ENCODE data around the gene NDUFB11.
A peak's percentile ranks its signal among the peaks of the same experiment; 100 is the strongest.

The NDUFB11 gene

DNA sequence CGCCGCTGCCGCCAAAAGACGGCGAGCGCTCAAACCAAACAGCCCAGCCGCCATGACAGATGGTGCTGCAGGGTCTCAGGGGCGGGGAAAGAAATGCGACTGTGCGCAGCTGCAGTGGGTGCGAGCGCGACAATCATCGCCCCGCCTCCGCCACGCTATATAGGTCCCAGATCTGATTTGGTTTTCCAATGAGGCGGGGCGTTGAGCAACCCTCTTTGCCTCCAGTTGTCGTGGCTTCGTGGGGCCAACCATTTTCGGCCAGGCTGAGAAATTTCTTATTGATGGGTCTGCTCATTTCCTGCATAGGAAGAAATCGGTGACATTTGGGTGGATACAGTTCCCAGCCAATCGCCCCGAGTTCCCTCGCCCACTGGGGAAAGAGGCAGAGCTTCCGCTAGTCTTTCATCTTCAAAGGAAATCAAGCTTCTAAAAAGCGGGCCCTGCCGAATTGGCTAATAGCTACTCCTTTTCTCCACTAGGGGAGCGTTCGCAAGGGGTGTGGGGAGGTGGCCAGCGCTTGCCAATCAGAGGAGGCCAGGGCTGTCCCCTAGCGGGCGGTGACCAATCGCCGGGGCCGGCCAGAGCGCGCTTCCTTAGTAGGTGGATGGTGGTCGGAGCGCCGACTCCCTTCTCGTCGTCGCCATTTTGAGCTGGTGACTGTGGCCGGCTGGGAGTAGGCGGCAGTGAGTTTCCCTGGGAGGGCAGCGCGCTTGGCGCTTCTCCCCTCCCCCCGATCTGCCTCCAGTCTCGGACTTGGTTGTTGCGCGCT, at the start of gene NDUFB11, which contains the start of gene RBM10:
Gene NDUFB11, minus strand, starts transcription at position 77 of the 769 bp plus-strand sequence. Its CDS starts 23 bp downstream, at position 54.
Gene RBM10, plus strand, starts transcription at position 596 of the 769 bp plus-strand sequence. CDS start 2,261 bp downstream, outside the sequence.
- DNase-seq (ENCODE audit: low read depth in 2 of 2), result peak; percentile 70 to 83

DNA sequence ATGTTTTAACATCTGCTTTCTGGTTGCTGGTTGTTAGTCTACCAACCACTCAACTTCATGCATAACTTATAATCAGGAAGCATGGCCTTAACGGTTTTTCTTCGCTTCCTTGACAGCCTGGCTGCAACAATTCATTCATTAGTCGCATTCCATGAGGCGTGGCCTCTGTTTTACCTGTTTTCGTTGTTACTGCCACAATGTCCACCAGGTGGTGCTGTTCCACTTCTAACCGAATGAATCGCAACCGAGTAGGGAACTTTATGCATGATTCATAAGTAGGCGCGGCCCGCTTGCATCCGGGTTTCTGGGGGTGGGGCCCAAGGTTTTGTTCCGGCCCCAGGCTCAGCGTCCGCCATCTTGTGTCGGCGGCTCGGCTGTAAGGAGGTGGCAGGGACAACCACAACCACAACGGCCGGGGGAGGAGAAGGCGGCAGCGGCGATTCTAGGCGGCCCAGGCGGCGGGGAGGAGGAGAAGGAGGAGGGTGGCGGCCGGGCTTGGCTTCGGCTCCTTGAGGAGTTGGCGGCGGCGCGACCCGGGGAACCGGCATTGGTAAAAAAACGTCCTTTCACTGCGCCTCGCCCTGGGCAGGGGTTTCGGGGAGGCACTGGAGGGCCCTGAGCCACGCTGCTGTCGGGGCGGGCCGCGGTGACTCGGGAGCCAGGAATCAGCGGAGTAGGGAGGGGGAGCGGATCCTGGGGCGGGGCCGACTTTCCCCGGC, 49.1 kb upstream of the NDUFB11 start, which contains the start of gene UBA1:
Gene UBA1, plus strand, starts transcription at position 355 of the 719 bp plus-strand sequence. CDS start 4,974 bp downstream, outside the sequence.
- DNase-seq (ENCODE audit: low read depth in 2 of 2), result peak; percentile 84 to 96

DNA sequence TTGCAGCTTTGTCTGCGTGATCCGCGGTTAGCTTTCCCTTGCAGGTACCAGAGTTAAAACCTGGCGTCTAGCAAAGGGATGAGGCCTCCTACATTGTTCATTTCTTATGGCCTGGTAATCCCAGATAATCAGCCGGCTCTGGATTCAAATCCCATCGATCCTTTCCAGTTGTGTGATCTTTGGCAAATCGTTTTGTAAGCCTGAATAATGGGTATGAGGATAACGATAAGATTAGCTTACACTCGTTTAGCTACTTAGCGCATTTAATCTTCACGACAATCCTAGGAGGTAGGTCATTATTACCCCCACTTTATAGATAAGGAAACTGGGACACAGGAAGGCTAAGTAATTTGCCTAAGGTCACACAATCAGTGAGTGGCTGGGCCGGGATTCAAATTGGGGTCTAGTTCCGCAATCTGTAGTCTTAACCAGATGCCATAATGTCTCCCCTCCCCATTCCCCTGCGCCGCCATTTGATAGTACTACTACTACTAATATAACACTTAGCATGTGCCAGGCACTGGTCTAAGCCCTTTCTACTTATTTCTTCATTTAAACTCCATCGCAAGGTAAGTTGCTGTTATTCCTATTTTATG, 47.4 kb upstream of the NDUFB11 start:
- DNase-seq (ENCODE audit: low read depth in 2 of 2), result no peak

DNA sequence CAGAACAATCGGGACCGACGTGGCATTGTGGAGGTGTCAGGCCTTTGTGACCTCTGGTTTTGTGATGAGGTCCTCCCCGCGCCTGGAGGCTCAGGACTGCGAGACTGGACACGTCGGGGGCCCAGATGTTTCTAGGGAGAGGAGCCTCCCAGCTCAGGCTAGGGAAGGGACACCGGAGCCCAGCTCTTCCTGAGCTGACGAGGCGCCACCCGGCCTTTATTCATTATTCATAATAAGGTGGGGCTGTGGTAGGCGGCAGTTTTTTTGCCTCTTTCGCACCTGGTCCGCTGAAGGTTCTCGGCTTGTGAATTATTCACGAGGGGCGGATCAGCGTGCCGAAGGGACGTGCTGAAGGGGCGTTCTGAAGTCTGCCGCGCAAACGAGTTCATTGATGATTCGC, 46.8 kb upstream of the NDUFB11 start:
- DNase-seq (ENCODE audit: low read depth in 2 of 2), result peak; percentile 24 to 26

DNA sequence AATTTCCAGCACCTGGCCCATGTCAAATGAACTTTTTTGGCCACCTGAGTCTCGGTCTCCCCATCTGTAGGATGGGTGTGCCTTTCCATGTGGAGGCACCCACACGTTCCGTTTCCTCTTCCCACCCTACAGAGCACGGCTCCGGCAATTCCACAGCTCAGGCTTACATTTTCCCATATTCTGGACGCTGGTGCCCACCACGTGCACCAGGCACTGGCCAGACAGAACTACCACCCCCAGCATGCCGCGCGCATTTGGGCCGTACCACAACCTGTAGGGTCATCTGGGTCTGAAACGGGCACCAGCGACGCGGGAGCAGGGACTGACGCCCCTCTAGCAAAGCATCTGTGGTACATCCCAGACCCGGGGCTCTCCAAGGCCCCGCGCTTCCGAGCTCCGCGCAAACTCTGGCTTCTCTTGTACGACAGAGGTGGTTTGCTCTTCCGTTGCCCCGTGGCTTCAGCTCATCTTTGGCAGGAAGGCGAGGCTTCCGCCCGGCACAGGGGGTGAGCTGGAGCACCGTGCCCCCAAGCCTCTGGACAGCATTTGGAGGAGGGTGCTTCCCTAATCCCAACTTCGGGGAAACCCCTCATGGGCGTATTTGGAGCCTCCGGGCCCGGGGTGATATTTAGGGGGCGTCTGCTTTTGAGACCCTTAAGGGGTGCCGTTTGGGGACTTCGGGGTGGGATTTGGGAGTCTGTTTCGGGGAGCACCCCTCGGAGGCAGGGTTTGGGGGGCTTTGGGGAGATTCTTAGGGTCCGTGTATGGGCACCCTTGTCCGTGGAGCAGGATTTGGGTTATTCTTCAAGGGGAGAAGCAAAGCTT, 46.2 kb upstream of the NDUFB11 start:
- peak; percentile 58 to 74 for DNase-seq (ENCODE audit: low read depth in 2 of 2)

DNA sequence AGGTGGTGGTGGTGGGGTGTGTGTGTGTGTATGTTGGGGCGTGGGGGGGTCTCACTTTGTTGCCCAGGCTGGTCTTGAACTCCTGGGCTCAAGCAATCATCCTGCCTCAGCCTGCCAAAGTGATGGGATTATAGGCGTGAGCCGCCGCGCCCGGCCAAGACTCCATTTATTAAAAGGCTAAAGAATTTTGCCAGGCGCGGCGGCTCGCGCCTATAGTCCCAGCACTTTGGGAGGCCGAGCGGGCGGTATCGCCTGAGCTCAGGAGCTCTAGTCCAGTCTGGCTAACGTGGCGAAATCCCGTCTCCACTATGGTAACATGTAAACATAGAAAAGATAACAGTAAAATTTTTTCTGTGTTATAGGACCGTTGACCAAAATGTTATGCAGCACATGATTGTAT, 45.4 kb upstream of the NDUFB11 start:
- no peak for DNase-seq (ENCODE audit: low read depth in 2 of 2)

DNA sequence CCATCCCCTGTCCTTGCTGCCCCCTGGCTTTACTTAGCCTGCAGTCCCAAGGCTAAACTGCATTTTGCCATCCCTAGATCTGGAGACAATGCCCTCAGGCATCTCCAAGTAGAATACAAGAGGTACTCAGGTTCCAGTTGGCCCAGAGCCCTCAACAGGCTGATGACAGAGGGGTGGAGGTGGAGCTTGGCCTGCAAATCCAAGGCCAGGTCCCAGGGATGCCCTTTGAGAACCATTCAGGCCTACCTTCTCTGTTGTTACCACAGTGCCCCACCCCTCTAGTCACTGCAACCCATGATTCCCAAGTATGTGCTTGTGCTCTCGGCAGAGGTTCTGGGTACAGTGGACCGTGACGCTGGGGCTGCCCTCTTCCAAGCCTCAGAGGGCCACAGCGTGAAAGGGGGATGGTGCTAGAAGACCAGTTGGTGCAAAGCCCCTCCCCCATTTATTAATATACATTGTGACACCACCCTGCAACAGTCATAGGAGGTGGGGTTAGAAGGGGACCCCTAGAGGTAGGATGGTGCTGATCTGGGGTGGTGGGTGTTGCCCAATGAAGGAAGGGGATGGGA, 42.7 kb upstream of the NDUFB11 start:
- DNase-seq (ENCODE audit: low read depth in 2 of 2), result no peak

DNA sequence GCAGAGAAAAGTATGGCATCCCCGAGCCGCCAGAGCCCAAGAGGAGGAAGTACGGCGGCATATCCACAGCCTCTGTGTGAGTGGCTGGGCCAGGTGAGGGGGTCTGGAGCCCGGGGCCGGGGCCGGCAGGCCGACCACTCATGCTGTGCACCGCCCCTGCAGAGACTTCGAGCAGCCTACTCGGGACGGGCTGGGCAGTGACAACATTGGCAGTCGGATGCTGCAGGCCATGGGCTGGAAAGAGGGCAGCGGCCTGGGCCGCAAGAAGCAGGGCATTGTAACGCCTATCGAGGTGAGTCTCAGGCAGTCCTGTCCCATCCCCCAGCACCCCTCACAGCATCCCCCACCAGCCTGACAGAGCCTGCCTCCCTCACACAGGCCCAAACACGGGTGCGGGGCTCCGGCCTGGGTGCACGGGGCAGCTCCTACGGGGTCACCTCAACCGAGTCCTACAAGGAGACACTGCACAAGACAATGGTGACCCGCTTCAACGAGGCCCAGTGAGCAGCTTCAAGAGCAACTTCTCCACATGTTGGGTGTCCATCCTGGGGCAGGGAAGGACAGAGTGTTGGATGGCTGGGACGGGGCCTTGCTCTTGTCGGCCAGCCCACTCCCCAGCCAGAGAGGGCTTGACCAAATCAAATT, 41.7 kb upstream of the NDUFB11 start:
- DNase-seq (ENCODE audit: low read depth in 2 of 2), result no peak

DNA sequence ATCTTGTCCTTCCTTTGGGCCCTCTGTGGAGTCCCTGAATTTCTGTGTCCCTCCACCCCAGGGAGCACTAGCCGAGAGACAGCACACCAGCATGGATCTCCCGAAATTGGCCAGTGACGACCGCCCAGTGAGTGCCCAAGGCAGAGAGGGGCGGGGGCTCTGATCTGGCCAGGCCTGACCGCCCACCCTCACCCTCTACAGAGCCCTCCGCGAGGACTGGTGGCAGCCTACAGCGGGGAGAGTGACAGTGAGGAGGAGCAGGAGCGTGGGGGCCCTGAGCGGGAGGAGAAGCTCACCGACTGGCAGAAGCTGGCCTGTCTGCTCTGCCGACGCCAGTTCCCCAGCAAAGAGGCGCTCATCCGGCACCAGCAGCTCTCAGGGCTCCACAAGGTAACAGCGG, 40.7 kb upstream of the NDUFB11 start:
- no peak for DNase-seq (ENCODE audit: low read depth in 2 of 2)

DNA sequence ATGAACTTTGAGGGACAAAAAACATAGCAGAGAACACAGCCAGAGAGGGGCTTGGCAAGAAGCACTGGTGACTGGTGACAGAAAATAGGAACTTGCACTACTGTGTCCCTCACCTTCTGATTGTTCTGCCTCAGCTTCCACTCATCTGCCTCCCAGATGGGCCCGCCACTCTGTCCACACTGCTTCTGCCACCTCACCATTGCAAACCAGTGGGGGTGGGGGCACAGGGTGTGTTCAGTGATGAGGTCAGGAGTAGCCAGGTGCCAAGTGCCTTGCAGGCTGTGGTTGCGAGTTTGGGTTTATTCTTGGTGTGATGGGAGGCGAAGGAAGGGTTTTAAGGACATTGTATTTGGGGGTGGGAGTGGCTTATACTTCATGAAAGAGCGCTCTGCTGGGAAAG, 40.0 kb upstream of the NDUFB11 start:
- DNase-seq (ENCODE audit: low read depth in 2 of 2), result no peak

DNA sequence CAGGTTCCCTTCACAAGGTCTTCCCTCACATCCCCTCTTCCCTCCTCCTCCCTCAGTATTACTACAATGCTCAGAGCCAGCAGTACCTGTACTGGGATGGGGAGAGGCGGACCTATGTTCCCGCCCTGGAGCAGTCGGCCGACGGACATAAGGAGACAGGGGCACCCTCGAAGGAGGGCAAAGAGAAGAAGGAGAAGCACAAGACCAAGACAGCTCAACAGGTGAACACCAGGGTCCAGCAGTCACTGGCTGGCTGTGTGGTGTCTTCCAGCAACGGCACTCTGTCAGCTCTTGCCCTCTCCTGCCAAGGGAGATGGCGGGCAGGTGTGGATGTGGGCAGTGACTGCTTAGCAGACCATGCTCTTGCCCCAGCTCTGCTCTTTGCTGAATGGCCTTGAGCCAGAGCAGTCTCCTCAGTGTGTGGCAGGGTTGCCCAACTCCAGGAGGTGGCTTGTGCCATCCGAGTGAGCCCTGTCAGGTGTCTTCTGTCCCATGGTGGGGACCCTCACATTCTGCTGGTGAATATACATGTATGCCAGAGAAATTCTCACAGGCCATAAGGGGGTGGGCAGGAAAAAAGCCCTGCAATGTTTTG, 37.7 kb upstream of the NDUFB11 start:
- DNase-seq (ENCODE audit: low read depth in 2 of 2), result no peak

DNA sequence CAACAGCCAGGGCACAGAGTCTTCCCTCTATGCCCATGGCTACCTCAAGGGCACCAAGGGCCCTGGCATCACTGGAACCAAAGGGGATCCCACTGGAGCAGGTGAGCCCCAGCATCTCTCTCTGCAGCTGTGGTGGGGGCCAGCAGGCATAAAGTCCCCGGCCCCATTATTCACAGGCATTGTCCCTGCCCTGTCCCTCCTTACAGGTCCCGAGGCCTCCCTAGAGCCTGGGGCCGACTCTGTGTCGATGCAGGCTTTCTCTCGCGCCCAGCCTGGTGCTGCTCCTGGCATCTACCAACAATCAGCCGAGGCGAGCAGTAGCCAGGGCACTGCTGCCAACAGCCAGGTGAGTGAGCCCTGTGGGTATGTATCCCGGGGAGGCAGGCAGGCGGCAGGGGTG, 36.8 kb upstream of the NDUFB11 start:
- no peak for DNase-seq (ENCODE audit: low read depth in 2 of 2)

DNA sequence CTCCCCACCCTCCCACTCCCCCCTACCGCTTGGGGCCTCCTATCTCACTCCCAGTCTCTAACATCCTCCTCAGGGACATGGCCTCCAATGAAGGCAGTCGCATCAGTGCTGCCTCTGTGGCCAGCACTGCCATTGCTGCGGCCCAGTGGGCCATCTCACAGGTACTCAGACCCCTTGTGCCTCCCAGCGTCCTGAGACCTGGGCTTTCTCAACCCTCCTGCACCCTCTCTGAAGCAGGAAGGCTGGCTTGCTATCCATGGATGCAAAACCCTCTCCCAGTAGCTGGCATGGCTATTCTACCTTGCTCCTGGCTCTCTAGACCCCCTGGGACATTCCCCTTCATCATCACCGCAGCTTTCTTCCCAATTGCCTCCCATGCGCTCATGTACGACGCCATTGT, 35.8 kb upstream of the NDUFB11 start:
- DNase-seq (ENCODE audit: low read depth in 2 of 2), result no peak

DNA sequence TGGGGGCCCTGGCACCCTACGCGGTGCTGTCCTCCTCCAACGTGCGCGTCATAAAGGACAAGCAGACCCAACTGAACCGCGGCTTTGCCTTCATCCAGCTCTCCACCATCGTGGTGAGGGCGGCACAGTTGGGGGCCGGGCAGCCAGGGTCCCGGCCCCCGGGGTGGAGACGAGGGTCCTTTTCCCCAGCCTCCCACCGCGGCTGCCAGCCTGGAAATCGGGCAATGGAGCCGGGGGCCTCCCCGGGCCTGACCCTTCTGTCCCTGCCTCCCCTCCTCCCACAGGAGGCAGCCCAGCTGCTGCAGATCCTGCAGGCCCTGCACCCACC, 35.4 kb upstream of the NDUFB11 start:
- no peak for DNase-seq (ENCODE audit: low read depth in 2 of 2)

DNA sequence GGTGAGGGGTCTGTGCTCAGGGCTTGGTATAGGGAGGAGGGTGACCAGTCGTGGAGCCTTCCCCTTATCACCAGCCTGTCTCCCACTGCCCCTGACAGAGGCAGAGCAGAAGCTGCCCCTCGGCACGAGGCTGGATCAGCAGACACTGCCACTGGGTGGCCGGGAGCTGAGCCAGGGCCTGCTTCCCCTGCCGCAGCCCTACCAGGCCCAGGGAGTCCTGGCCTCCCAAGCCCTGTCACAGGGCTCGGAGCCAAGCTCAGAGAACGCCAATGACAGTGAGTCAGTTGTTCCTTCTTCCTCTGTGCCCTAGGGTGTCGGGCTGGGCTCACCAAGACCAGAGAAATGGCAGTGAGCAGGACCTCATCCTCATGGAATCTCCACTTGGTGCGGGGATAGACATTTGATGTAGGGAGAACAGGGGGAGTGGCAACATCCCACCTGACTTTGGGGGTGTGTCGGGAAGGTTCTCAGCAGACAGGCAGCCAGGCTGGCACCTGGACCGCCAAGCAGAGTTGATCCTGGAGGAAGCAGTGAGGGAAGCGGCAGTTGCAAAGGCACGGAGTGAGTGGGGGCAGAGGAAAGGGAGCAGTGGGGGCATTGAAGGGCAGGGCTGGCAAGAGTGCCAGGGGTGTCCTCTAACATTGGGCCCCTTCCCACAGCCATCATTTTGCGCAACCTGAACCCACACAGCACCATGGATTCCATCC, 34.9 kb upstream of the NDUFB11 start:
- DNase-seq (ENCODE audit: low read depth in 2 of 2), result no peak

DNA sequence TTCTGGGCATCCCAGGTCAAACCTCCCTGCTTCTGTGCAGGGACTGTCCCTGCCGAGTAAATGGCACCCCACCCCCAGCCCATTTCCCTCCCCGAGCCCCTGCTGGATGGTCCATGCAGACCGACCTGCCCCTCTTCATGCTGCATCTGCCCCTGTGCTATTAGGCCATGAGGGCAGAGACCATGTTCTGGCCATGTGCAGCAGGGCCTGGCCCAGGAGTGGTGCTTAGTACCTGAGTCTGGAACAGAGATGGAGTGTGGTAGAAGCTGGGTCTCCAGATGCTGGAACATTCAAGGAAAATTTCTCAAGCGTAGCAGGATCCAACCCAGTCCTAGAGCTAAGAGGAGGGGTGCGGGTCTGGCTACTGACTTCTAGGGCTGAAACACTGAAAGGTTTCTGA, 33.8 kb upstream of the NDUFB11 start:
- DNase-seq (ENCODE audit: low read depth in 2 of 2), result no peak

DNA sequence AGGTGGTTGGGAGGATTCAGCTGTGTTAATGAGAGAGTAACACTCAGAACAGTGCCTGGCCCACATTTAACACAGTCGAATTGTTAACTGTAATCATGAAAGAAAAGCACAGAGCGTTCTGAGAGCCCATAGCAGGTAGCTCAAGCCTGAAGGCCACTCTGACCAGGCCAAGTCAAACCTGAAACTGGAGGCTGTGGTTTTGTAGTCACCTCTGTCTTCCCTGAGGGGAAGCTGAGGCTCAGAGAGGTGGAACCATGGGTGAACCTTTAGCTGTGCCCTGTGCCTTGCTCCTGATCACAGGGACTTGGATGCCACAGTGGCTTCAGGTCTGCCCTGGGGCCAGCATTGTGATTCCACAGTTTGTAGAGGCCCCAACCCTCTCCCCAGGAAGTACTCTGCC, 32.6 kb upstream of the NDUFB11 start:
- DNase-seq (ENCODE audit: low read depth in 2 of 2), result no peak

DNA sequence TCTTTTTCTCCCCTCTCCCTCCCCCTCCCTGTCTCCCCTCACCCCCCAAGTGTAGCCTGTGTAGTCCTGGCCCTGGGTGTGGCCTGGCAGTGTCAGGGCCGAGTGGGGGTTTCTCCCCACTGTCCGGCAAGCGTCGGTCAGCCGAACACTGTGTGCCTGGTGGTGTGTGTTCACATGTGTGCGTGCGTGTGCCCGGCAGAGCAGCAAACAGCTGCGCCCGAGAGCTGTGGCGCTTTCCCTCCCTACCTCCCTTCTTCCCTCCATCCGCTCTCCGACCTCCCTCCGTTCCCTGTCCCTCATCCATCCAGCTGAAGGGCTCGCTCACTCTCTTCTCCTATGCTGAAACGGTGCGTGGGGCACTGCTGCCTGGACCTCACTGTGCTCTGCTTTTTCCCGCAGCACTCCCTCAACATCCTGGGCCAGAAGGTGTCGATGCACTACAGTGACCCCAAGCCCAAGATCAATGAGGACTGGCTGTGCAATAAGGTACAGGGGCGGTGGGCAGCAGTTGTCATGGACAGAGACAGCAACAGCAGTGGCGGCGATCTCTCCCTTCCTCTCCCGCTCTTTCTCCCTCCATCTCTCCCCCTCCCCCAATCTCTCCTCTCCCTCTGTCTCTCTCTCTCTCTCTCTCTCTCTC, 31.7 kb upstream of the NDUFB11 start:
- no peak for DNase-seq (ENCODE audit: low read depth in 2 of 2)

DNA sequence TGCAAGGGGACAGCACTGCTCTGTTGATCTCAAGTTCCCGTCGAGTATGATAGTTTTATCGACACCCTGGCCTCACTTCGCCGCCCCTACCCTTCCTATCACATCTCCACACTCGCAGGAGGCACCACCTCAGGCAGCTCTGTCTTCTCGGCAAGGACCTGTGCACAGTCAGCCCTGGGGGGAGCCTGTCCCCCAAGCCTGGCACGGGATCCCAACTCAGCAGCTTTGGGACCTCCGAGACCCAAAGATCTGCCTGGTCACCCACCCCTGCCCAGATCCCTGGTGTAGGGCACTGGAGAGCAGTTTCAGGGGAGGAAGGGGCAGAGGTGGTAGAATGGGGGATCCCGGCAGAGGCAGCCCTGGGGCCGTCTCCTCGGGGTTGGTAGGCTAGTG, 31.1 kb upstream of the NDUFB11 start:
- DNase-seq (ENCODE audit: low read depth in 2 of 2), result no peak
